Erythroblast (primary cell): ENCODE data around the gene ZFPL1.

Experiments used
- DNase-seq, 2 experiments: peaks; one replicate each; lab custom pipeline; 2025; lab: John Stamatoyannopoulos, UW
- GATA1 ChIP-seq: IDR thresholded peaks from 2 replicates; pipeline ENCODE4 v1.6.1; 2011; ENCODE audit warnings: low read depth, mild to moderate bottlenecking, control low read depth, low read length, moderate library complexity
- POLR2A ChIP-seq: IDR thresholded peaks from 2 replicates; pipeline ENCODE4 v1.6.1; 2011; ENCODE audit warnings: mild to moderate bottlenecking, low read length

The ZFPL1 gene

DNA sequence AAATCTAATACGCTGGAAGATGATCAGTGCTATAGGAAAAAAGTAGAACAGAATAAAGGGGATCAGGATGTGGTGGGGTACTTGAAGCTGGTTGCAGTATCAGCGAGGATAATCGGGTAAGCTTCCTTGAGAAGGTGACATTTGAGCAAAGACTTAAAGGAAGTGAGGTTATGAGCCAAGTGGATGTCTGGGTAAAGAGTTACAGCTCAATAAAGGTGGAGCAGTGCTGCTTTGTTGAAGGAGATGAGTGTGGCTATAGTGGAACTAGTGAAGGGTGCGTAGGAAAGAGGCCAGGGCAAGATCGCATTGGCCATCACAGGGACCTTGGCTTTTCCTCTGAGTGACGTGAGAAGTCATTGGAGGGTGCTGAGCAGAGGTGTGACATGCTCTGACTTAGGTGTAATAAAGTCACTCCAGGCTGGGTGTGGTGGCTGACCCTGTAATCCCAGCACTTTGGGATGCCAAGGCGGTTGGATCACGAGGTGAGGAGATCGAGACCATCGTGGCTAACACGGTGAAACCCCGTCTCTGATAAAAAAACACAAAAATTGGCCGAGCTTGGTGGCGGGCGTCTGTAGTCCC, 52.6 kb downstream of the ZFPL1 start:
- DNase-seq, result no peak
- no peak for TF ChIP-seq POLR2A
- TF ChIP-seq GATA1, result no peak
